GM19463 (cell line): ENCODE data around the gene ACACB.

ENCODE experiments used
- ATAC-seq: cut with Tn5 transposase; IDR thresholded peaks from one replicate; pipeline ENCODE4 v1.9.1; 2021; ENCODE audit warnings: mild to moderate bottlenecking, moderate library complexity; ENCODE audit not compliant: unreplicated experiment

Gene ACACB

GRCh38 chr12:109115758-109116610 is at the start of gene ACACB:
Gene ACACB, plus strand, starts transcription at chr12:109116587. Its CDS starts 22,819 bp downstream, at chr12:109139406.
- no peak for ATAC-seq

GRCh38 chr12:109069307-109070271 is 46.8 kb upstream of the ACACB start:
- ATAC-seq = no peak

GRCh38 chr12:109074866-109075265 is 41.5 kb upstream of the ACACB start:
- ATAC-seq = no peak

GRCh38 chr12:109082751-109083150 is 33.6 kb upstream of the ACACB start:
- no peak for ATAC-seq

DNA sequence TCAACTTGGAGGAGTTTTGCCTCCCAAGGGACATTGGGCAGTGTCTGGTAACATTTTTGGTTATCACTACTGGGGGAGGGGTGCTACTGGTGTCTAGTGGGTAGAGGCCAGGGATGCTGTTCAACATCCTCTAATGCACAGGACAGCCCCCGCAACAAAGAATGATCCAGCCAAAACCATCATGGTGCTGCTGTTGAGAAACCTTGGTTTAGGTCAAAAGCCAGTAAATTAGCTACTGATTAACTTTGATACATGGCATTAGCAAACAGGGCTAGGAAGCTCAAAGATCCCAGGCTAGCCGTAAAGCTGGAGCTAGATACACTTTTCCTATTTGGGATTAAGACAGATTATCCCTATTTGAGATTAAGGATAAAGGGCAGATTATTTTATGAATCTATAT is 32.0 kb upstream of the ACACB start:
- ATAC-seq = no peak

GRCh38 chr12:109085590-109085989 is 30.8 kb upstream of the ACACB start:
- no peak for ATAC-seq

DNA sequence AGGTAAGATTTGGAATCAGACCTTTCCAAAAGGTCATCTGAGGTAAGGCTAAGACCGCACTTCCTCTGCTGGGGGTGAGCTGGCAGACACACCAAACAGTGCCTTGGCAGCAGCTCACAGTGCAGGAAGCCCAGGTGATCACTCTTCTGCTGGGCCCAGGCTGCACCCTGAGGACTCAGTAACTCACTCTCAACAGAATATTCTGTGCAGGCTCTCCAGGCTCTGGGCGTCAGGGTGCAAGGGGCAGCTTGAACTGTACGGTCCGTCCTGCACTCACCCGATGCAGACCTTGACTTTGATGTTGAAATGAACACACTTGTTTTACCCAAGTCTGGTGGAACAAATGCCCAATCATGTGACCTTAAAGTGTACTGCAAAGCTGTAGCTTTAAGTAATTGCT is 29.1 kb upstream of the ACACB start:
- no peak for ATAC-seq

DNA sequence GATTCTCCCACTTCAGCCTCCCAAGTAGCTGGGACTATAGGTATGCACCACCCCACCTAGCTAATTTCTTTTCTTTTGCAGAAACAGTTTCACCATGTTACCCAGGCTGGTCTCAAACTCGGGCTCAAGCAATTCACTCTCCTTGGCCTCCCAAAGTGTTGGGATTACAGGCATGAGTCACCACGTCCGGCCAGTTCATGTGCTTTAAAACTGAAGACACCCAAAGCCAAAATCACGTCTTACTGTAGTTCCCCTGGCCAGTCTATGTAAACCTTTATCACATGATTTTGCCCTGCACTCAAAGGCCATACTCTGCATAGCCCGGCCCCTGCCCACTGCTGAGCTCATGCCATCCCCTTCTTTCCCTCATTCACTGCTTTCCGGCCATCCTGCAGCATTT is 27.6 kb upstream of the ACACB start:
- ATAC-seq = no peak

GRCh38 chr12:109089683-109090082 is 26.7 kb upstream of the ACACB start:
- no peak for ATAC-seq

- ATAC-seq = no peak
These were observed 23.8 kb upstream of the ACACB start for GRCh38 chr12:109092497-109093021.

DNA sequence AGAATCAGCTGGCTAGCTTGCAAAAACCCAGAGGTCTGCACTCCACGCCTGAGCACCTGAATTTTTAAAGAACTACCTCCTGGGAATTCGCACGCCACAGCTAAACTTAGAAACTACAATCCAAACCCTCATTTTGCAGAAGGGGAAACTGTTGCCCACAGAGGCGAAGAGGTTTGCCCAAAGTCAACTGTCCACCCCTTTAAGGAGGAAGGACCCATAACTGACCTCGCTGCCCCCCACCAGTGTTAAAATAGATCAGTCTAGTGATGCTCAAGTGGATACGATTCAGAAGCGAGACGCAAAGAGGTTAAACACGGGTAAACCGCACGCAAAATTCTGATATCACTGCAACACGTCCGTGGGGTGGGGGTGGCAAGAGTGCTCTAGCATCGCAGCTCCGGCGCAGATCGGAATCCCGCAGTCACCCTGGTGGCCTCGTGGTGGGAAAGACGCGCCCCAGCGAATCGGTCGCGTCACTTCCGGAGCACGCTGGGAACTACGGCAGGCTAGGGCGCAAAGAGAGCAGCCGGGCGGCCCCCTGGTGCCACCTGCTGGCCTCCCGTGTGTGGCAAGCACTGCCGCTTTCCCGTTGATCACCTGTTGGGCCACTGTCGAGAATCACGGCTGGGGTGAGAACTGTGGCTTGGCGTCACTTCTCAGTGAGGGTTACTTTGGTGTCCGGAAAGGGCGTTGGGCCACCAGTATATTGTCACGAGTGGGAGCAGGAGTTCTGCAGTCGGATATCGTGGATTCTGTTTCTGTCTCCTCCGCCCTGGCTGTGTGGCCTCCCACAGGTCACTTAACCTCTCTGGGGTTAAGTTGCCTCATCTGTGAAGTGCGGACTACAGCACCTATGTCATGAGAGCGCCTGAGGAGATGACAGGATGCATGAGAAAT is 23.1 kb upstream of the ACACB start, which contains the start of gene ALKBH2:
Gene ALKBH2 (minus strand): TSS at position 451 of the 897 bp plus-strand sequence. CDS start 686 bp downstream, outside the sequence.
- ATAC-seq = peak; percentile 53

- ATAC-seq = no peak
These were observed 19.3 kb upstream of the ACACB start for GRCh38 chr12:109097140-109097434.

DNA sequence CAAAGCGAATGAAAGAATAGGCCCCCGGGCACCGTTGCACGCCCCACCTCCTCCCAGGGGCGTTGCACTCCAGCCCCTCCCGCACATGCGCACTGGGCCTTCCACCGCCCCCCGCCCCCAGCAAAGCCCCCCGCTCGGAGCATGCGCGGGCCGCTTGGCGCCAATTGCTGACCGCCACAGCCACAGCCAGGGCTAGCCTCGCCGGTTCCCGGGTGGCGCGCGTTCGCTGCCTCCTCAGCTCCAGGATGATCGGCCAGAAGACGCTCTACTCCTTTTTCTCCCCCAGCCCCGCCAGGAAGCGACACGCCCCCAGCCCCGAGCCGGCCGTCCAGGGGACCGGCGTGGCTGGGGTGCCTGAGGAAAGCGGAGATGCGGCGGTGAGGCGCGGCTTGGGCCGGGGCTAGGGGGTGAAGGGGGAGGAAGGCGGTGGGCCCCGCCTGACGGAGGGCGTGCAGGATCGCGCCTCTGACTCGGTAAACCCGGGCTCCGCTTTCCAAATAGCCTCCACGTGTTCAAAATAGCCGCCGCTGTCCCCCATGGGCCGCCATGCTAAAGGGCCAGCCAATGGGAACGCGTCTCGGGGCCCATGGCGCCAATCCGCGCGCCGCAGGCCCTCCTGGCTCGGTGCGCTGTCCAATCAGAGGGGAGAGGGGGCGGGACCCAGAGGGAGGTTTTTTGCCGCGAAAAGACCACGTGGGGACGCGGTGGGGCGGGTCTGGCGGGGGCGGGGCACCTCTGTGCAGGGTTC is 18.8 kb upstream of the ACACB start, which contains the start of gene UNG:
Gene UNG (plus strand): TSS at position 163 of the 748 bp plus-strand sequence. CDS start 83 bp downstream, at position 246.
- peak; percentile 95 for ATAC-seq

DNA sequence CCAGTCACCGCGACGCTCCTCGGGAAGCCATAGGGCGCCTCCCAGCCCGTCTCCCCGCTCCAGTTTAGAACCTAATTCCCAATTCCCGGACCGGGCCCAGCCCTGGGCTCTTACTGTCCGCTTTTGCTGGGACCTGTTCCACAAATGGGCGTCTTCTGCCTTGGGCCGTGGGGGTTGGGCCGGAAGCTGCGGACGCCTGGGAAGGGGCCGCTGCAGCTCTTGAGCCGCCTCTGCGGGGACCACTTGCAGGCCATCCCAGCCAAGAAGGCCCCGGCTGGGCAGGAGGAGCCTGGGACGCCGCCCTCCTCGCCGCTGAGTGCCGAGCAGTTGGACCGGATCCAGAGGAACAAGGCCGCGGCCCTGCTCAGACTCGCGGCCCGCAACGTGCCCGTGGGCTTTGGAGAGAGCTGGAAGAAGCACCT is 18.2 kb upstream of the ACACB start:
- peak; percentile 19 for ATAC-seq

- ATAC-seq = no peak
These were observed 17.7 kb upstream of the ACACB start for GRCh38 chr12:109098651-109099050.

GRCh38 chr12:109099431-109100020 is 16.9 kb upstream of the ACACB start:
- ATAC-seq = no peak

DNA sequence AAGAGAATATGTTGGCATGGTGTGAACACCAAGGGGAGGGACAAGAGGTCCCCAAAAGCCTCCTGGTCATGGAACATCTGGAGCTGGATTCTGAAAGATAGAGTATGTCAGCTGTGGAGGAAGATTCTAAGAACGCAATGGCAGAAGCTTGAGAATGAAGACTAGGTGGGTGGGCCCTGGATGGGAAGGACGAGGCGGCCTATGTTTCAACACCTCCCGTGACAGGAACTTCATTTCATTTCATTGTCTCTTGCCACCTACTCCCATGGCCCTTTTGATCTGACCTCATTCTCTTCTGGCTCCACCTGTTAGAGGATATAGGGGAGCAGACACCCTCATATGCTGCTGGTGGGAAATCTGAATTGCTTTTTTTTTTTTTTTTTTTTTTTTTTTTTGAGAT is 15.6 kb upstream of the ACACB start:
- no peak for ATAC-seq

DNA sequence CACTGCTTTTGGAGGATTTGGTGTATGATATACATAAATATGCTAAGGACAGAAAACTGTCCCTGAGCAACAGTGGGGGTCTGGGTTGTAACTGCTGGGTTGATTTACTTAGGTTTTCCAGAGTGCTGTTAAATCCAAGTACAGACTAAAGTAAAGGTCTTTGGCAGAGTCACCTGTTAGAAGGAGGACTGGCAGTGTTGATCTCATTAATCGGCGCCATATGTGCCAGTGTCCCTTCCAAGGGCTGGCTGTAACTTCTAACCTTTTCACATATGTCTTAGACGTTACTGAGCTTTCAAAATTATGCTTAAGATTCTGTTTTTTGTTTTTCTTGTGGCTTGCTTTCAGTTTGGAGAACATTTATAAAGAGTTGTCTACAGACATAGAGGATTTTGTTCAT is 13.9 kb upstream of the ACACB start:
- no peak for ATAC-seq

- ATAC-seq = no peak
These were observed 11.2 kb upstream of the ACACB start for GRCh38 chr12:109105176-109105575.
